GM19043 (cell line): ENCODE data around the gene AQP2.

Experiments
- ATAC-seq: cut with Tn5 transposase; IDR thresholded peaks from one replicate; pipeline ENCODE4 v1.9.1; 2021; ENCODE audit warnings: low read depth; ENCODE audit not compliant: unreplicated experiment

The AQP2 gene

DNA sequence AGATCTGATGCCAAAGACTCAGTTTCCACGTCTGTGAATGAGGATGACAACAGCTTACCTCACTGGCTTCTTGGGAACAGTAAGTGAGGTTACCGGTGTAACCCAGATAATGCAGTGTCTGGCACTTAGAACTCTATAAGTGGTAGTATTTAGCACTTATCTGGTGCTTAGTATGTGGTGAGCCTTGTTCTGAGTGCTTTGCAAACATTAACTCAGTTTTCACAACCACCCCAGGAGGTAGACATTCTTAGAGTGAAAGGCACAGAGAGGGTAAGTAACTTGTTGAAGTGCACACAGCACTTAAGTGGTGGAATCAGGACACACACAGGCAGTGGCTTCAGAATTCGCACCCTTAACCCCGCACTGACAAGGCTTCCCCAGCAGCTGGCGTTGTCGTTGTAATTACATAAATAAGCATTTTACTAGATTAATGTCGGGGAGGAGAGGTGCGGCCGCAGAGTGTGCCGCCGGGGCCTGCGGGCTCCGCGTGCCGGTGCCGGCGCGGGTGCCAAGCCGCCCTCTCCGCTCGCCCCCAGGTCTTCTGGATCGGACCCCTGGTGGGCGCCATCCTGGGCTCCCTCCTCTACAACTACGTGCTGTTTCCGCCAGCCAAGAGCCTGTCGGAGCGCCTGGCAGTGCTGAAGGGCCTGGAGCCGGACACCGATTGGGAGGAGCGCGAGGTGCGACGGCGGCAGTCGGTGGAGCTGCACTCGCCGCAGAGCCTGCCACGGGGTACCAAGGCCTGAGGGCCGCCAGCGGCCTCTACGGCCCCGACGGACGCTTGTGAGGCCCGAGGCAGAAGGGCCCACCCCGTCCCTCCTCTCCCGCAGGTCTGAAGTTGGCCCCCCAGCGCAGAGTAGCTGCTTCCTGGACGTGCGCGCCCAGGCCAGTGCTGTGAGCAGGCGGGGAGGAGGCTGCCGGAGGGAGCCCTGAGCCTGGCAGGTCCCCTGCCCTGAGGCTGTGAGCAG is 4.6 kb downstream of the AQP2 start:
- ATAC-seq = no peak

DNA sequence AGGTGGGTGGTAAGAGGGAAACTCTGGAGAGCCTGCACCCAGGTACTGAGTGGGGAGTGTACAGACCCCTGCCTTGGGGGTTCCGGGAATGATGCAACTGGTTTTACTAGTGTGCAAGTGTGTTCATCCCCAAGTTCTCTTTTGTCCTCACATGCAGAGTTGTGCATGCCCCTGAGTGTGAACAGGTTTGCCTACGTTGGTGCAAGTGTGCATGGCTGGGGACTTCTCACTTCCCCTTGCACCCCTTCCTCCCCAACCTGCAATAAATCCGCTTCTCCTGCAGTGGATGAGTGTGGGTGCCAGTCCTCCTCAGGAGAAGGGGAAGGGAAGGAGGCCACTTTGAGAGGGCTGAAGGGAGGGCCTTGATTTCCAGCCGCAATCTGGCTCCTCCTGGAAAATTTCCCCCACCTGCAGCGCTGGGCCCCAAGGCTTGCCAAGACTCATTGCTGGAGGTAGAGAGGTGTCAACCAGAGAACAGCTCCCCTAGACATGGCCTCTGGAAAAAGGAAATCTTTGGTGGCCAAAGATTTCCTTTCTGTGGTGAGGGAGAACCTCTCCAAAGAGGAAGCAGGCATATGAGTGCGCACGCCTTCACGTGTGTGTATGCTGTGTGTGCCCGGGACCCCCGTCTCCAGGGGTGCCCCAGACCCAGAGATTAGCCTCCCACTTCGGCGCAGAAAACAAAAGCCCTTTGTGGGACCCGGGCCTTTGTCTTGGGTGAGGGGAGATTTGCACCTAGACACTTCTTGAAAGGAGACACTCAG is 5.5 kb downstream of the AQP2 start:
- ATAC-seq = no peak

DNA sequence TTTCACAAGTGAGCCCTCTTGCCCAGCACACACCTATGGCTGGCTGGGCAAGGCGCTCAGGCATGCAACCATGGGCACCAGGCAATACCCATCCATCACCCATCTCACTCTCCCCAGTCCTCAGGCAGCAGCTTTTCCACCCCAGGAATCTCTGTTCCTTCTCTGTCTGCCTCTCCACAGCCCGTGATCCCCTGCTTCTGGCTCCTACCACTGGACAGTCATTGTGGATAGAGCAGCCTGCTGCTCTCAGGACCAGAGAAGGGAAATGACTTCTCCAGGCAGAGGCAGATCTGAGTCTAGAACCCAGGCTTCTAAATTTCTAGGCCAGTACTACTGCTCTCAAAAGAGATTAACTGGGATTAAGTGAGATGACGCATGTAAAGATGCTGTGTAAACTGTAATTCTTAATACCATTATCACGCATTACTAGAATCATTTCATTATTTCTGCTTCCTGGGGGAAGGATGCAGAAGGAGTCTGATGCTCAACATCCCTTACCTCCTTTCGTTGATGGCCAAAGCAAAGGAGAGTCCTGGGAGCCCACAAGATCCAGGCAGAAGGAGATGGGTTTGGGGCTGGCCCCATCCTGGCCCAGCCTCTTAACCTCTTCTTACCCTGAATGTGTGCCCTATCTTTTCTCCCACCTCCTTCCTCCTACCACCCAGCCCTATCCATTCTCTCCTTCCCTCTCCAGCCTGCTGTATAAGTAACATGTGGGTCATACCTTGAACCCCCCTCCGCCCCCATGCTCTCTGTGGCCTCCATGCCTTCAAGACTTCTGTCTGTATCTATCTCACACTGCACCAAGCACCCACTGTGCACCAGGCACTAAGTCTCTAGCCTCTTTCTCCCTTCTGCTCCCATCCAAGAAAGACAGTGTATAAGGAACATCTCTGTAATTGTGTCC is 6.4 kb downstream of the AQP2 start:
- no peak for ATAC-seq

DNA sequence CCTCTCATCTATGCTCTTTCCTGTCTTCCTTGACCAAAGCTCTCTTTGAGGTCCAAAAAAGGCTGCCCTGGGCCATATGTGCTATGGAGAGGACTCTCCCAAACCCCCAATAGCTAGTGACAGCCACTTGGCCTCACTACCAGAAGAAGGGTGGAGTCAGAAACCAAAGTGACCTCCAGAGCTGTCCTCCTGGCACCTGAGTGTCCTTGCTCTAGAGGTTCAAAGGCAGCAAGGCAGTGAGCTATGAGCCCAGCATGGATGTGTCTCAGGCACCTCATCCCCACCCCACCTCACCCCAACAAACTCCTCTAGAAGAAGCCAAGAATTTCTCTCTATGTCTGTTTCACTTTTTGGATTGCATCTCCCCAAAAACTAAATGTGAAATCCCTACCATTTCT is 7.0 kb downstream of the AQP2 start:
- ATAC-seq = no peak

DNA sequence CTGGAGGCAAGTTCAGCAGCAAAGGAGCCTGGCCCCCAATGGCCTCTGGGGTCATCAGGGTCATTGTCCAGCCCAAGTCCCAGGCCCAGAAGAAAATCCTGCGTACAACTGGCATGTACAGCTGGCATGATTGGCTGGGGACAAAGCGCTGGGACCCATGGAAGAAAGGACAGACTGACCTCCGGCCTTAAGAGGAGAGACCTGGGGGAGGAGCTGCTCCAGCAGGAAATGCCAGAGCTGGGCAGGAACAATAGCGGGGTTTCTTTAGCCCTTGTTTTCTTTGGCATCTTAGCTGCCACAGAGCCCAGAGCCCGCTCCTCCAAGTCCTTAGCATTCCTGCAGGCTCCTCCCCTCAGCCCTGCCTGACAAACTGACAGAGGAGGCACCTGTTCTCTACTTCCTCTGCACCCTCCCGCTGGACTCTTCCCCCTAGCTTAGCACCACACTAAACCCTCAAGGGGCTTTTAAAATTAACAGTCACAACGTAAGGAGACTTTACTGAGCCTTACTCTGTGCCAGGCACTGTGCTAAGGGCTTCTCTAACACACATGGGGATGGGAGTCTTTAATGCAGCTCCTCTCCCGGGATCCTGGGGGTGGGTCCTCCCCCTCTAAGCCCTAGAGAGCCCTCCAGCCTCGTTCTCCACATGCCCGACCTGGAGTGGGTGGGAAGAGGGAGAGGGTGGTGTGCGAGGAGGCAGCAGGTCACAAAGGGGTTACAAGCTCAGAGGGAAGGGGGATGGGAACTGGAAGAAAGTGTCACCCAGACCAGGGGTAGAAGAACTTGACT is 9.3 kb downstream of the AQP2 start:
- ATAC-seq = no peak

DNA sequence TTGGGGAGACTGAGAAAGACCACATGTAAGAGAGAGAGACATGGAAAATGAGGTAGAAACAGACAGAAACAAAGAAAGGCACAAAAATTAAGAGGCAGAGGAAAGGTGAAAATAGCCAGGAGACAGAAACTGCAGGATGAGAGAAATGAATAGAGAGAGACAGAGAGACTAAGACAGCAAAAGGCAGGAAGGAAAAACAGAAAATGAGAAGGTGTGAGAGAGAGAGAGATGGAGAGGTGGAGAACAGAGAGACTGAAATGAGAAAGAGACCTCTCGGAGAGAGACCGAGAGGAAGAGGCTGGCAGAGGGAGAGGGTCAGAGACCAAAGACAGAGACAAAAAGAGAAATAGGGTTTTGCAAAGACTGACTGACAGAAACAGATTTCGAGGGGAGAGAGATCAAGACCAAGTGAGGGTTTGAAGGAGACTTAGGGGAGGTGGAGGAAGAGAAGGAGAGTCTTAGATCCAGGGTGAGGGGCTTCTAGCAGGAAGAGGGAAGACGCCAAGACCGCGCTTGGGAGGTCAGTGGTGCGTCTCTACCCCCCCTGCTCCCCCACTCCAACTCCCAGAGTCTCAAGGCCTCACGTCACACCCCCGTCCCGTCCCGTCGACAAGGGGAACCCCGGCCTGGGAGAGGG is 10.1 kb downstream of the AQP2 start:
- no peak for ATAC-seq

DNA sequence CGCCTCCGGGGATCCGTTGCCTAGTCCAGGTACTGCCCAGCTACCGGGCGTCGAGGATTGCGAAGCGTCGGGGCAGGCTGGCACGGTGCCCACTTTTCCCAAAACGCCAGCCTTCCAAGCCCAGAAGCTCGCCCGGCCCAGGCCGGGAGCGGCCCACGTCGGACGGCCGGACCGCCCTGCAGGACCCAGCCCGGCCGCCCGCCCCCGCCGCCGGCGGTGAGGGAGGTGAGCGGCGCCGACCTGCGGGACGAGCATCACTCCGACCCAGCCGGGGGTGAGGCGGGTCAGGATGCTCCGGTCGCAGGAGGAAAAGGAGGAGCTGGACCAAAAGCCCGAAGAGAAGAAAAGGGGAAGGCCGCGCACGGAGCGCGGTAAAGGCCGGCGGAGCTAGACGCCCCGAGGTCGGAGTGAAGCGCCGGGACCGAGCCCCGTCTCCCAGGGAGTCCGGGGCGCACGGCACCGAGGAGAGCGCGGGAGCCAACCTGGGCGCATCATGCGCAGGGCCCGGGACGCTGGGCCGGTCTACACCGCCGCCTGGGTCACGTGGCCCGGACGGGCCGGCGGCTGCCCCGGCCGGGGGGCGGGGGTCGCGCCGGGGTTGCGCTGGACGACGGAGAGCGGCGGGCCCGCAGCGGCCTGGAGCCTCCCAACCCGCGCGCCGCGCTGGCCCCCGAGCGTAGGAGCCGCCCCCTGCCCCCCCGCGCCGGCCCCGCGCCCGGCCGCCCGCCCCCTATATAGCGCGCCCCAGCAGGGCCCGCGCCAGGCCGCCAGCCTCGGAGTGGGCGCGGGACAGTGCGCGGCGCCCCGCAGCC is 10.8 kb downstream of the AQP2 start, which contains the start of gene AQP5:
TSS of gene AQP5 (plus strand) at position 762 of the 812 bp plus-strand sequence. CDS start 146 bp downstream, outside the sequence.
- no peak for ATAC-seq

DNA sequence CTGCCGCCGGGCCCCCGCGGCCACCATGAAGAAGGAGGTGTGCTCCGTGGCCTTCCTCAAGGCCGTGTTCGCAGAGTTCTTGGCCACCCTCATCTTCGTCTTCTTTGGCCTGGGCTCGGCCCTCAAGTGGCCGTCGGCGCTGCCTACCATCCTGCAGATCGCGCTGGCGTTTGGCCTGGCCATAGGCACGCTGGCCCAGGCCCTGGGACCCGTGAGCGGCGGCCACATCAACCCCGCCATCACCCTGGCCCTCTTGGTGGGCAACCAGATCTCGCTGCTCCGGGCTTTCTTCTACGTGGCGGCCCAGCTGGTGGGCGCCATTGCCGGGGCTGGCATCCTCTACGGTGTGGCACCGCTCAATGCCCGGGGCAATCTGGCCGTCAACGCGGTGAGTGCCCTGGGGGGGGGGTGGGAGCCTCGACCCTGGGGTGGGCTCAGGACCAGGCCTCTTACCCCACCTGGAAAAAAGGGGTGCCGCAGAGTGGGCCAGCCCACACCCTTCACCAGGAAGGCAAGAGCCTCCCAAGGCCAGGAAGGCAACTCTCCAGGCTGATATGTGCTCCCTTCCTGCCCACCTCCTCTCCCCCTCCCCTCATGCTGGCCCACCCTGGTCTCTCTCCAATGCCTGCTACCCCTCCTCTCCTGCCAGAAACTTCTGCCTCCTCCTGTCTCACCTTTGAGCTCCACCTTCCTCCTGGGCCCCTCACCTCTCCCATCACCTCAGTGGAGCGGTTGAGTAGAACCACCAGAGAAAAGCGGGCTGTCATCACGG is 11.6 kb downstream of the AQP2 start:
- no peak for ATAC-seq

DNA sequence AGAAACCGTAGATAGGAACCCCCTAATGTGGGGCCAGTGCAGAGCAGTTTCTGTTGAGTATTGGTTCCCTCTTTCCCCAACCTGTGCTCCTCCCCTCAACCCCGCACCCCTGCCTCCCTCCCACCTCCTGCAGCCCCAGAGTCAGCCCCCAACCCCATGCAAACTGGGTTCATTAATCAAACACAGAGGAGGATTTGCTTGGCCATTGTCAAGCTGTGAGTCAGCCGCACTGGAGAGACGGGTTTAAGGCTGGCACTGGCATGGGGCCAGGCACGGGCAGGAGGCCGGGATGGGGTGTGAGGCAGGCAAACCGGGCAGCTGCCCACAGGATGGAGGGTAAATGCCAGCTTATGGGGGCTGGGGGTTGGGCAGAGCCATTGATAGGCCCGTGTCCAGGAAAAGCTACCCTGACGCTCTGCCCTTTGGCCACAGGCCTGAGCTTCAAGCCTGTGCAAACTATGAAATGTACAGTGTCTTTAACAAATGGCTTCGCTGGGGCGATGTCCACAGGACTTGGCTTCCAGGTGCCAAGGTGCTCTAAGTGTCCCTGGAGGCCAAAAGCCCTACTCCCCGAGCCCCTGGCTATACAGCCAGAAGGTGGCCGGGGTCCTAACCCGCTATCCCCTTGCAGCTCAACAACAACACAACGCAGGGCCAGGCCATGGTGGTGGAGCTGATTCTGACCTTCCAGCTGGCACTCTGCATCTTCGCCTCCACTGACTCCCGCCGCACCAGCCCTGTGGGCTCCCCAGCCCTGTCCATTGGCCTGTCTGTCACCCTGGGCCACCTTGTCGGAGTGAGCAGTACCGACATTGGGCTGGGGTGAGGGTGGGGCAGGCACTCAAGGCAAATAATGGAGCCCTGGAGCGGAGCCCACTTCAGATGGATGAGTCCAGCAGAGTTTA is 12.6 kb downstream of the AQP2 start:
- no peak for ATAC-seq

DNA sequence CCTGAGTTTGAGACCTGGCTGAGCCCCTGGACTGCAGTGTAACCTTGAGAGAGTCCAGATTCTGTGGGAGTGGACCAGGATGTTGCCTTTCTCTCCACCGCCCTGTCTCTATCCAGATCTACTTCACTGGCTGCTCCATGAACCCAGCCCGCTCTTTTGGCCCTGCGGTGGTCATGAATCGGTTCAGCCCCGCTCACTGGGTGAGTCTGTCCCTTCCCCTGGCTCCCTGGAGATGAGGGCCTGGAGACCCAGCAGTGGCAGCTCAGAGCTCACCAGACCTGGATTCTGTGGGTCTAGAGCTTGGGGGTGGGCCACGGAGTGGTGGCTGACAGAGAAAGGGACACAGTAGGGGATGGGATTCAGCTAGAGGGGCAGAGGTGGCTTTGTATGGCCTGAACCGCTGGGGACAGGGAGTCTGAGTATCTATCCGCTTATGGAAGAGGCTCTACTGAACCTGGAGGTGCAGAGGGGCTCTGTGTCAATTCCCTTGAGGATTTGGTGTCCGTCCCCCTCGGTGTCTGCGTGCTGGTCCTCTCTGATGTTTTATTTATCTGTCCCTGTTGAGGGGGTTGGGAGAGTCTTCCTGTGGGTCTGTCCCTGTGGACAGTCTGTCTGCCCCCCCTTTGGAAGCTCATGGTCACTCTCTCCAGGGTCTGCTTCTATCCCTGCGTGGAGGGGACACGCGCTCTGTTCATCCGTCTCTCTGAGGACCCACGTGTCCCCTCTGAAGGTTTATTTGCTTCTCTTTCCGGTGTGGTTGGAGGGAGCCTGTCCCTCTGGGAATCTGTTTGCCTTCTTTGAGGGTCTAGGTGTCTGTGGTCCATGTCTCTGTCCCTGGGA is 13.7 kb downstream of the AQP2 start:
- no peak for ATAC-seq

DNA sequence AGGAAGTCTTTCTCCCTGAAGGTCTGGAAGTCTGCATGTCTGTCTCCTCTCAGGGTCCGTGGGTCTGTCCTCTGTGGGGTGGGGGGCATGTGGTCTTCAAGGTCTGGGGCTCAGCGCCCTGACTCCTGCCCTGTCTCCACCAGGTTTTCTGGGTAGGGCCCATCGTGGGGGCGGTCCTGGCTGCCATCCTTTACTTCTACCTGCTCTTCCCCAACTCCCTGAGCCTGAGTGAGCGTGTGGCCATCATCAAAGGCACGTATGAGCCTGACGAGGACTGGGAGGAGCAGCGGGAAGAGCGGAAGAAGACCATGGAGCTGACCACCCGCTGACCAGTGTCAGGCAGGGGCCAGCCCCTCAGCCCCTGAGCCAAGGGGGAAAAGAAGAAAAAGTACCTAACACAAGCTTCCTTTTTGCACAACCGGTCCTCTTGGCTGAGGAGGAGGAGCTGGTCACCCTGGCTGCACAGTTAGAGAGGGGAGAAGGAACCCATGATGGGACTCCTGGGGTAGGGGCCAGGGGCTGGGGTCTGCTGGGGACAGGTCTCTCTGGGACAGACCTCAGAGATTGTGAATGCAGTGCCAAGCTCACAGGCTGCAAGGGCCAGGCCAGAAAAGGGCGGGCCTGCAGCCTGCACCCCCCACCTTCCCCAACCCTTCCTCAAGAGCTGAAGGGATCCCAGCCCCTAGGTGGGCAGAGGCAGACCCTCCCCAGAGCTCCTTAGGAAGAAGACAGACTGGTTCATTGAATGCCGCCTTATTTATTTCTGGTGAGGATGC is 14.5 kb downstream of the AQP2 start:
- ATAC-seq = no peak

DNA sequence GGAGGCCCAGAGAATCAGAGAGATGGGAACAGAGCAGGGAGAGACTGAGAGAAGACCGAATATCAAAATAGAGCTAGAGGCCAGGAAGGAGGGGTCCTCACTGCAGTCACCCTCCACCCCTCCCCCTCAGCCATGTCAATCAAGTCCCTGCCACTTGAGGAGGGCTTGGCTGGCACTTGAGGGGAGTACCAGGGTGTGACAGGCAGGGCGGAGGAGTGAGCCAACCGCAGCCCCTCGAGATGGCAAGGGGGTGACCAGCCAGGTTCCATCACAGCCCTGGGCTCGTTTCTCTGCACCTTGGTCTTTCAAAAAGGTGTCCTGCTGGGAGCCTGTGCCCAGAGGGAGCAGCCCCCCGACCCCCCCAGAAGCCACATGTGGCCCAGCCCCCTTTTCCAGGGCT is 15.3 kb downstream of the AQP2 start:
- ATAC-seq = no peak

DNA sequence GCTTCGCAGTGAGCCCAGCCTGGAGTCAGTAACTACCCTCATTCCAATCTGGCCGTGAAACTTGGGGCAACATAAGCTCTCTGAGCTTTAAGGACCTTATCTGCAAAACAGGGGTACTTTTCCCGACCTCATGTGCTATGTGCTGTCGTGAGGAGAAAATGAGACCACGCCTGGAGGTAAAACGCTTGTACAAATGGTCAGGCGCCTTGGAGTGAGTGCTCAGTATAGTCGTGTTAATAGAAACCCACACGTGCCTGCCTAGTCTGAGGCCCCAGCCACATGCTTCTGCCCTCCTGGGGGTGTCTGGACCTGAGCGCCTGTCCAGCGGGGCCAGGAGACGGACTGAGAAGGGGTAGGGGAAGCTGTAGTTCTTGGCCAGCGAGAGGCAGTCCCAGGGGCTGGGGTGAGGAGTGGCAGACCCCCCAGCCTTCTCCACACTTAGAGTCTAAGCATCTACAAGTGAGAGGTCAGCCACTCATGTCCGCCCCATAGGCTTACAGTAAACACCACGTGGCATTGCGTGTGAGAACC is 16.0 kb downstream of the AQP2 start:
- no peak for ATAC-seq

DNA sequence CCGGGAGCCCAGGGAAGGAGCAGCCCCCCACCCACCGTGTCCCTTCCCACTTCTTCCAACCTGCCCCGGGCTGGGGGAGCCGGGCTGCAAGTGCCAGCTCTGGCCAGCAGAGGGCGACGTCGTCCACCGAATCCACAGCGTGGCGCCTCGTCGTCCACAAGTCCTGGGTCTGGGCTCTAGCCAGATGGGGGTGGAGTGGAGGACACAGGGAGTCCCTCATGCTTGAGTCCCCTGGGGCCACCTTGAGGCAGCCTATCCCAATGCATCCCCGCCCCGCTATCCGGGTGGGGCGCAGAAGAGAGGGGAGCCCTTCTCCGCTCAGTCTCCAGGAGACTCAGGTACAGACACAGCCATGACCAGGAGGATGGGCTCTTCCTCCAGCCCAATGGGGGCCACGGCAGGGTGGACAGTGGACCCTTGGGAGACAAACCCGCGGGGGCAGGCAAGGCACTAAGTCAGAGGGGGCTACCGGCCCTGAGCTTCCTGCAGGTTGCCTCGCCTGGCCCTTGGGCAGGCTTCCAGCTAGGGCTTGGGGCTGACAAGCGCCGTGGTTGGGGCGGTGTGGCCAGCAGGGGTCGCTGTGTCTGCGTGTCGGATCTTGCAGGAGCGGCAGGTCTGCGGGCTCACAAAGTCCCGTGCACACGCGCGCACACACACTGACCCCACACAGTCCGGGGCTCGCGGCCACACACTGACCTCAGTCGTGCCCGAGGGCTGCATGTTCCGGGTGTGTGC is 16.7 kb downstream of the AQP2 start:
- ATAC-seq = peak; percentile 64
